ENCODE measurements around the gene ERCC8. TPM values are rescaled to one million over a fixed set of nuclear protein-coding genes. Genes with fewer than 3 reads are reported as not detected.

The ERCC8 gene
- total RNA-seq, 4 donors from 2014 or later: 5.0 to 29.1 (median 11.9) TPM

DNA sequence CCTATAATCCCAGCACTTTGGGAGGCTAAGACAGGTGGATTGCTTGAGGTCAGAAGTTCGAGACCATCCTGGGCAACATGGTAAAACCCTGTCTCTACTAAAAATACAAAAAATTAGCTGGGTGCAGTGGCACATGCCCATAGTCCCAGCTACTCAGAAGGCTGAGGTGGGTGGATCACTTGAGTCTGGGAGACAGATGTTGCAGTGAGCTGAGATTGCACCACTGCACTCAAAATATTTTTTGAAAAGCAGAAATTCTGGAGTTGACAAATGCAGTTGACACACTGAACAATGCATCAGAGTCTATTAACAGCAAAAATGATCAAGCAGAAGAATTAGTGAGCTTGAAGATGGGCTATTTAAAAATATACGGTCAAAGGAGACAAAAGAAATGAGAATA lies 35.6 kb upstream of the ERCC8 start:
- intact Hi-C loops (cut with DNase I; ENCODE audit: low total_unique reads): no loop called here
- WGBS, 2 donors: 97% methylated on average over 2 of the region's 2 CpGs
- H3K4me3 ChIP-seq (ENCODE audit: low read depth, poor library complexity, severe bottlenecking): no peak overlapping the region

GRCh38 chr5:60978968-60979367 lies 34.1 kb upstream of the ERCC8 start:
- intact Hi-C loops (cut with DNase I; ENCODE audit: low total_unique reads): no loop called here
- WGBS, 2 donors: 32 to 44% methylated on average over 1 of the region's 1 CpG
- no peak for DNase-seq (ENCODE audit: low spot score in 2 of 2)
- TF ChIP-seq CTCF (IDR thresholded peaks at IDR 0.05) (no peak), POLR2A (IDR thresholded peaks at IDR 0.05) (no peak)
- no peak overlapping the region for H3K4me3 ChIP-seq (ENCODE audit: low read depth, poor library complexity, severe bottlenecking)

More for the DNA sequence above, 35.6 kb upstream of the ERCC8 start:
- DNase-seq (ENCODE audit: low spot score in 2 of 2): no peak
- TF ChIP-seq POLR2A (IDR thresholded peaks at IDR 0.05) (no peak), CTCF (IDR thresholded peaks at IDR 0.05) (no peak)

DNA sequence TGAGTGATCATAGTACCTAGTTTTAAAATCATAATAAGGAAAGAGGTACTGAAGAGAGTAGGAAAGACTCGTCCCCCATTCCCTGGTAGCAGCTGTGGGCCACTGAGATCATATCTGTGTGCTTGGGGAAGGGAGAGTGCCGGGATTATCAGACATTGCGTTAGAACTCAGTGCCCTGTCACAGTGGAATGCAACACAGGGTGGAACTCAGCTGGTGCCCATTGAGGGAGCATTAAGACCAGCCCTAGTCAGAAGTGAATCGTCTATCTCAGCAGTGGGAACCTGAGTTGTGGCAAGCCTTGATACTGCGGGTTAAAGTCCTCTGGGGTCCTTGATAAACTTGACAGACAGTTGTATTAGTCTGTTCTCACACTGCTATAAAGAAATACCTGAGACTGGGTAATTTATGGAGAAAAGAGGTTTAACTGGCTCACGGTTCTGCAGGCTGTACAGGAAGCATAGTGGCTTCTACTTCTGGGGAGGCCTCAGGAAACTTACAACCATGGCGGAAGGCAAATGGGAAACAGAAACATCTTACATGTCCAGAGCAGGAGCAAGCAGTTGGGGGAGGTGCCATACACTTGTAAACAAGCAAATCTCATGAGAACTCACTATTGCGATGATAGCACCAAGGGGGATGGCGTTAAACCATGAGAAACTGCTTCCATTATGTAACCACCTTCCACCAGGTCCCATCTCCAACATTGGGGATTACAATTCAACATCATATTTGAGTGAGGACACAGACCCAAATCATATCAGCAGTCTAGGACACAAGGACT lies 33.3 kb upstream of the ERCC8 start:
- intact Hi-C loops (cut with DNase I; ENCODE audit: low total_unique reads): no loop called here
- DNase-seq (ENCODE audit: low spot score in 2 of 2): no peak
- WGBS, 2 donors: 87 to 97% methylated on average over 8 to 9 of the region's 9 CpGs
- no peak overlapping the region for H3K4me3 ChIP-seq (ENCODE audit: low read depth, poor library complexity, severe bottlenecking)
- TF ChIP-seq CTCF (IDR thresholded peaks at IDR 0.05): no peak
- TF ChIP-seq POLR2A (IDR thresholded peaks at IDR 0.05): no peak

- 93 to 94% methylated on average over 3 of the region's 3 CpGs for WGBS, 2 donors
- TF ChIP-seq CTCF (IDR thresholded peaks at IDR 0.05): no peak
- TF ChIP-seq POLR2A (IDR thresholded peaks at IDR 0.05): no peak
- intact Hi-C loops (cut with DNase I; ENCODE audit: low total_unique reads): no loop called here
- no peak overlapping the region for H3K4me3 ChIP-seq (ENCODE audit: low read depth, poor library complexity, severe bottlenecking)
- no peak for DNase-seq (ENCODE audit: low spot score in 2 of 2)
These were observed 27.4 kb upstream of the ERCC8 start for GRCh38 chr5:60972231-60972630.

DNA sequence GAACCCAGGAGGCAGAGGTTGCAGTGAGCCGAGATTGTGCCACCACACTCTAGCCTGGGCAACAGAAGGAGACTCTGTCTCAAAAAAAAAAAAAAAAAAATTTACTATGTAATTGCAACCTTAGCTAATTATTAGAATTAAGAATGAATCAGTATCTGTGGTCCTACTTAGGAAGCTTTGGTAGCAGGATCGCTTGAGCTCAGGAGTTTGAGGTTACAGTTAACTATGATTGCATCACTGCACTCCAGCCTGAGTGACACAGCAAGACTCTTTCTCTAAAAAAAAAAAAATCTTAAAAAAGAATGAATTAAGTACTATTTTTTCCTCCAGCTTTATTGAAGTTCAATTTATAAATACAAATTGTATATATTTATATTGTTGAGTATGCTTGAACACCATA lies 16.8 kb upstream of the ERCC8 start:
- TF ChIP-seq CTCF (IDR thresholded peaks at IDR 0.05): no peak
- TF ChIP-seq POLR2A (IDR thresholded peaks at IDR 0.05): no peak
- H3K4me3 ChIP-seq (ENCODE audit: low read depth, poor library complexity, severe bottlenecking): no peak overlapping the region
- DNase-seq (ENCODE audit: low spot score in 2 of 2): no peak
- WGBS, 2 donors: 86 to 97% methylated on average over 2 of the region's 2 CpGs
- intact Hi-C loops (cut with DNase I; ENCODE audit: low total_unique reads): no loop called here

GRCh38 chr5:60960591-60960990 lies 15.7 kb upstream of the ERCC8 start:
- no peak overlapping the region for H3K4me3 ChIP-seq (ENCODE audit: low read depth, poor library complexity, severe bottlenecking)
- 47 to 50% methylated on average over 2 of the region's 2 CpGs for WGBS, 2 donors
- intact Hi-C loops (cut with DNase I; ENCODE audit: low total_unique reads): no loop called here
- no peak for DNase-seq (ENCODE audit: low spot score in 2 of 2)
- no peak for TF ChIP-seq POLR2A (IDR thresholded peaks at IDR 0.05)
- TF ChIP-seq CTCF (IDR thresholded peaks at IDR 0.05): no peak

All from lower leg skin (tissue), 4 donors.